Glutamatergic neuron (in vitro differentiated cells): Measurements from ENCODE around the gene LRP6. TPM values are rescaled to one million over a fixed set of nuclear protein-coding genes. Genes with fewer than 3 reads are reported as not detected.

Experiments used
- DNase-seq: peaks from one replicate; pipeline ENCODE4 v3.0.0; 2022
- H3K27ac Mint-ChIP-seq: one replicate; pipeline ENCODE4 v1.8.0; 2020; ENCODE audit warnings: mild to moderate bottlenecking, mixed read lengths, inconsistent platforms; ENCODE audit not compliant: unreplicated experiment
- H3K27me3 Mint-ChIP-seq: one replicate; pipeline ENCODE4 v1.8.0; 2020; ENCODE audit warnings: mild to moderate bottlenecking, moderate library complexity, mixed read lengths, inconsistent platforms; ENCODE audit not compliant: unreplicated experiment
- H3K36me3 Mint-ChIP-seq: one replicate; pipeline ENCODE4 v1.8.0; 2020; ENCODE audit warnings: mild to moderate bottlenecking, mixed read lengths, inconsistent platforms; ENCODE audit not compliant: unreplicated experiment
- H3K4me1 Mint-ChIP-seq: one replicate; pipeline ENCODE4 v1.8.0; 2020; ENCODE audit warnings: mild to moderate bottlenecking, low read depth, mixed read lengths, inconsistent platforms; ENCODE audit not compliant: unreplicated experiment
- H3K4me3 Mint-ChIP-seq: one replicate; pipeline ENCODE4 v1.8.0; 2020; ENCODE audit warnings: mild to moderate bottlenecking, mixed read lengths, inconsistent platforms; ENCODE audit not compliant: unreplicated experiment
- H3K9me3 Mint-ChIP-seq: one replicate; pipeline ENCODE4 v1.8.0; 2020; ENCODE audit warnings: mild to moderate bottlenecking, moderate library complexity, mixed read lengths, inconsistent platforms; ENCODE audit not compliant: unreplicated experiment
- CTCF ChIP-seq: fragments of 200-600 bp; sonication (generic); IDR thresholded peaks from one replicate; pipeline ENCODE4 v1.5.0; 2021; ENCODE audit not compliant: partially characterized antibody, unreplicated experiment
- total RNA-seq: library from RNA; stranded (reverse); fragmentation: NEBNext Ultra II Directional; extraction: Animal tissue kit (Norgen Biotek cat#: 25700); gene quantifications from one replicate; pipeline ENCODE4 v1.2.1, GENCODE V29; 2021; ENCODE audit not compliant: unreplicated experiment

The LRP6 gene
- total RNA-seq, 1 donor from 2014 or later = 48.3 TPM

- Mint-ChIP-seq H3K27me3 (no peaks in the 10 kb centered on the region), H3K4me3 (no peak overlapping the region), H3K36me3 (no peaks in the 10 kb centered on the region), H3K4me1 (peaks cover 10% of the 10 kb centered on the region), H3K27ac (no peak overlapping the region), H3K9me3 (peaks cover 1% of the 10 kb centered on the region)
- TF ChIP-seq CTCF = no peak
- DNase-seq = no peak
Measured at GRCh38 chr12:12190087-12190809, 76.6 kb downstream of the LRP6 start.

GRCh38 chr12:12185414-12185813, 81.4 kb downstream of the LRP6 start:
- no peak for TF ChIP-seq CTCF
- no peak for DNase-seq
- Mint-ChIP-seq H3K9me3 (peaks cover under 1% of the 10 kb centered on the region), H3K4me1 (no peaks in the 10 kb centered on the region), H3K4me3 (no peak overlapping the region), H3K36me3 (no peaks in the 10 kb centered on the region), H3K27me3 (peaks cover 5% of the 10 kb centered on the region), H3K27ac (no peak overlapping the region)

GRCh38 chr12:12182703-12183365, 84.0 kb downstream of the LRP6 start:
- Mint-ChIP-seq H3K27ac (no peak overlapping the region), H3K4me3 (no peak overlapping the region), H3K27me3 (peaks cover 5% of the 10 kb centered on the region)

DNA sequence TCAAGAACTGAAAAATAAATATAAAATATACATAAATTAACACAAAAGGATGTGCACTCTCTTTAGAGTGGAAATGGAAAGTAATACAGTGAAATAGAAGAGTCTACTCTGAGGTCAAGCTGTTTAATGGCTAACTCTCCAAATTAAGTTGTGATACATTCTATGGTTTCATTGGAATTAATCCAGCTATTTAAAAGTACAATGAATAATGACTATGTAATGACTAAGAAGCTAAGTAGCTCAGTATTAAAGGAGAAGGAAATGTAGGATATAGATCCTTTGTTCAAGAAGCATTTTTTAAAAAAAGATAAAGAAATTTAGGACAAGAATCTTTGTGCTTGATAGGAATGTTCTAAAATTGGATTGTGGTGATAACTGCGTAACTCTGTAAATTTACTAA, 85.3 kb downstream of the LRP6 start:
- no peaks in the 10 kb centered on the region for H3K4me1 Mint-ChIP-seq

More at GRCh38 chr12:12182703-12183365, 84.0 kb downstream of the LRP6 start:
- no peaks in the 10 kb centered on the region for H3K4me1 Mint-ChIP-seq
- no peaks in the 10 kb centered on the region for H3K36me3 Mint-ChIP-seq
- no peak for TF ChIP-seq CTCF
- H3K9me3 Mint-ChIP-seq = no peaks in the 10 kb centered on the region
- no peak for DNase-seq

More for the DNA sequence above, 85.3 kb downstream of the LRP6 start:
- Mint-ChIP-seq H3K9me3 (no peaks in the 10 kb centered on the region), H3K27me3 (peaks cover 5% of the 10 kb centered on the region), H3K27ac (no peak overlapping the region), H3K4me3 (no peak overlapping the region), H3K36me3 (no peaks in the 10 kb centered on the region)
- DNase-seq = no peak
- no peak for TF ChIP-seq CTCF
